ENCODE data around the gene TIA1. TPM values are rescaled to one million over a fixed set of nuclear protein-coding genes. Genes with fewer than 3 reads are reported as not detected.
A peak's percentile ranks its signal among the peaks of the same experiment; 100 is the strongest.

The TIA1 gene
- total RNA-seq, 3 donors from 2014 or later (not counting 1 experiment from before 2014, with no cell fraction given) = 76.9 to 113 (median 93.2) TPM

DNA sequence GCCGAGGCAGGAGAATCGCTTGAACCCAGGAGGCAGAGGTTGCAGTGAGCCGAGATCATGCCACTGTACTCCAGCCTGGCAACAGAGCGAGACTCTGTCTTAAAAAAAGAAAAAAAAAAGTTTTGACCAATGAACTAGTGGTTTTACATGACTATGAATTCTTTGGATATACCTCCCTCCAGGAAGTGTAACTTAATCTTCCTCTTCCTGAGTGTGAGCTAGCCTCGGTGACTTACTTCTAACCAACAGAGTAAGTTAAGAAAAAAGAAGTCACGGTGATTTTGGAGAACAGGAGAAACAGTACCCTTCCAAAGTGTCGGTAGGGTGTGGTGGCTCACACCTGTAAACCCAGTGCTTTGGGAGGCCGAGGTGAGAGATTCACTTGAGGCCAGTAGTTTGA is 7.1 kb downstream of the TIA1 start:
- no peak for ATAC-seq
- Mint-ChIP-seq H3K27ac (peak overlapping the region in 1 of 2 donors; percentile 19), H3K27me3 (ENCODE audit: low read depth in 2 of 2) (no peaks in the 10 kb centered on the region), H3K9me3 (no peaks in the 10 kb centered on the region), H3K4me3 (no peak overlapping the region), H3K4me1 (peaks cover 36 to 41% of the 10 kb centered on the region in 2 donors), H3K36me3 (no peaks in the 10 kb centered on the region)
- H3K27me3 ChIP-seq (ENCODE audit: control insufficient read depth, insufficient read depth, low read length) = no peaks in the 10 kb centered on the region
- TF ChIP-seq, protein P1, sequence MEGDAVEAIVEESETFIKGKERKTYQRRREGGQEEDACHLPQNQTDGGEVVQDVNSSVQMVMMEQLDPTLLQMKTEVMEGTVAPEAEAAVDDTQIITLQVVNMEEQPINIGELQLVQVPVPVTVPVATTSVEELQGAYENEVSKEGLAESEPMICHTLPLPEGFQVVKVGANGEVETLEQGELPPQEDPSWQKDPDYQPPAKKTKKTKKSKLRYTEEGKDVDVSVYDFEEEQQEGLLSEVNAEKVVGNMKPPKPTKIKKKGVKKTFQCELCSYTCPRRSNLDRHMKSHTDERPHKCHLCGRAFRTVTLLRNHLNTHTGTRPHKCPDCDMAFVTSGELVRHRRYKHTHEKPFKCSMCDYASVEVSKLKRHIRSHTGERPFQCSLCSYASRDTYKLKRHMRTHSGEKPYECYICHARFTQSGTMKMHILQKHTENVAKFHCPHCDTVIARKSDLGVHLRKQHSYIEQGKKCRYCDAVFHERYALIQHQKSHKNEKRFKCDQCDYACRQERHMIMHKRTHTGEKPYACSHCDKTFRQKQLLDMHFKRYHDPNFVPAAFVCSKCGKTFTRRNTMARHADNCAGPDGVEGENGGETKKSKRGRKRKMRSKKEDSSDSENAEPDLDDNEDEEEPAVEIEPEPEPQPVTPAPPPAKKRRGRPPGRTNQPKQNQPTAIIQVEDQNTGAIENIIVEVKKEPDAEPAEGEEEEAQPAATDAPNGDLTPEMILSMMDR (IDR thresholded peaks at IDR 0.05) = no peak
- H3K36me3 ChIP-seq (ENCODE audit: control insufficient read depth, insufficient read depth, low read length) = peaks cover 11% of the 10 kb centered on the region
- H3K27ac ChIP-seq (ENCODE audit: low read length) = no peak overlapping the region
- no peaks in the 10 kb centered on the region for H3K9me3 ChIP-seq (ENCODE audit: control insufficient read depth, insufficient read depth, low read length)
- H3K4me3 ChIP-seq (ENCODE audit: low read length) = no peak overlapping the region
- 96% methylated on average over 7 of the region's 8 CpGs for WGBS (ENCODE audit: insufficient coverage)
- intact Hi-C loops (cut with micrococcal nuclease) = no loop called here
- no peak for DNase-seq
- H3K4me1 ChIP-seq (ENCODE audit: control insufficient read depth, insufficient read depth, low read length) = peaks cover 8% of the 10 kb centered on the region

DNA sequence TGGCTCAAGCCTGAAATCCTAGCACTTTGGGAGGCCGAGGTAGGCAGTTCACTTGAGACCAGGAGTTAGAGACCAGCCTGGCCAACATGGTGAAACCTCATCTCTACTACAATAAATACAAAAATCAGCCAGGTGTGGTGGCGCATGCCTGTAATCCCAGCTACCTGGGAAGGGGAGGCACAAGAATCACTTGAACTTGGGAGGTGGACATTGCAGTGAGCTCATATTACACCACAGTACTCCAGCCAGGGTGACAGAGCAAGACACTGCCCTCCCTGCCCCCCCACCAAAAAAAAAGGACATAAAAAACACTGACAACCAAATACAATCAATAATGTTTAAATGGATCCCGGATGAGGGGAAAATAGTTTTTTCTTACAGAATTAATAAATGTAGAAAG is 7.8 kb downstream of the TIA1 start:
- Histone ChIP-seq H3K27ac (ENCODE audit: low read length) (no peak overlapping the region), H3K4me1 (ENCODE audit: control insufficient read depth, insufficient read depth, low read length) (peaks cover 4% of the 10 kb centered on the region), H3K9me3 (ENCODE audit: control insufficient read depth, insufficient read depth, low read length) (no peaks in the 10 kb centered on the region), H3K27me3 (ENCODE audit: control insufficient read depth, insufficient read depth, low read length) (no peaks in the 10 kb centered on the region), H3K36me3 (ENCODE audit: control insufficient read depth, insufficient read depth, low read length) (peaks cover 15% of the 10 kb centered on the region), H3K4me3 (ENCODE audit: low read length) (no peak overlapping the region)
- TF ChIP-seq, protein P1 (IDR thresholded peaks at IDR 0.05) = no peak
- Mint-ChIP-seq H3K27me3 (ENCODE audit: low read depth in 2 of 2) (no peaks in the 10 kb centered on the region), H3K27ac (no peak overlapping the region), H3K4me3 (no peak overlapping the region), H3K9me3 (no peaks in the 10 kb centered on the region), H3K4me1 (peaks cover 31 to 35% of the 10 kb centered on the region in 2 donors), H3K36me3 (no peaks in the 10 kb centered on the region)
- ATAC-seq = no peak
- 100% methylated on average over 2 of the region's 3 CpGs for WGBS (ENCODE audit: insufficient coverage)
- intact Hi-C loops (cut with micrococcal nuclease) = no loop called here
- DNase-seq = no peak

DNA sequence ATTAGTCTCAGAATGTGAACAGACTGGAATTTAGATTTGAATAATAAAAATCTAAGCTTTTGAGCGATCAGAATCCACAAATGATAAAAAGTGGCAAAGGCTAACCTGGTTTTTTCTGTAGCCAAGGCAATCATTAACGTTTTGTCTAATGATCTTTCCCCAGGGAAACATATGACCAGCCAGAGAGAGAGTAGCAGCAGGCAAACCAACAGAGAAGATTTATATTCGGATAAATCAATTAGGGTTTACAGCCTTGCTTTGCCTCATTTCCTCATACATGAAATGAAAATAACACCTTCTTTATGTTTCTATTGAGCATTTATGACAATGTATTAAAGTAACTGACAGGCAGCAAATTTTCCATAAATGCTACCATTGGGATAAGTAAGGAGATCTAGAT is 14.5 kb downstream of the TIA1 start:
- H3K27ac Mint-ChIP-seq = peak overlapping the region in 1 of 2 donors; percentile 62

More for the DNA sequence above, 14.5 kb downstream of the TIA1 start:
- H3K27me3 Mint-ChIP-seq (ENCODE audit: low read depth in 2 of 2) = no peaks in the 10 kb centered on the region
- Histone ChIP-seq H3K27me3 (ENCODE audit: control insufficient read depth, insufficient read depth, low read length) (no peaks in the 10 kb centered on the region), H3K27ac (ENCODE audit: low read length) (no peak overlapping the region), H3K4me3 (ENCODE audit: low read length) (no peak overlapping the region), H3K9me3 (ENCODE audit: control insufficient read depth, insufficient read depth, low read length) (no peaks in the 10 kb centered on the region), H3K36me3 (ENCODE audit: control insufficient read depth, insufficient read depth, low read length) (peaks cover 50% of the 10 kb centered on the region), H3K4me1 (ENCODE audit: control insufficient read depth, insufficient read depth, low read length) (no peaks in the 10 kb centered on the region)
- H3K9me3 Mint-ChIP-seq = no peaks in the 10 kb centered on the region
- TF ChIP-seq, protein P1 (IDR thresholded peaks at IDR 0.05) = no peak
- ATAC-seq = no peak
- WGBS (ENCODE audit: insufficient coverage) = 90% methylated on average over 2 of the region's 3 CpGs
- intact Hi-C loops (cut with micrococcal nuclease) = no loop called here
- peaks cover 0 to 4% of the 10 kb centered on the region in 2 donors for H3K4me1 Mint-ChIP-seq
- peaks cover 6% of the 10 kb centered on the region for H3K36me3 Mint-ChIP-seq
- H3K4me3 Mint-ChIP-seq = no peak overlapping the region
- DNase-seq = no peak

Data from natural killer cell (primary cell).